Measurements from ENCODE around the gene DIPK1A. TPM values are rescaled to one million over a fixed set of nuclear protein-coding genes. Genes with fewer than 3 reads are reported as not detected.

DIPK1A gene
- total RNA-seq, 3 donors from 2014 or later, result 12.1 to 14.7 (median 14.4) TPM

DNA sequence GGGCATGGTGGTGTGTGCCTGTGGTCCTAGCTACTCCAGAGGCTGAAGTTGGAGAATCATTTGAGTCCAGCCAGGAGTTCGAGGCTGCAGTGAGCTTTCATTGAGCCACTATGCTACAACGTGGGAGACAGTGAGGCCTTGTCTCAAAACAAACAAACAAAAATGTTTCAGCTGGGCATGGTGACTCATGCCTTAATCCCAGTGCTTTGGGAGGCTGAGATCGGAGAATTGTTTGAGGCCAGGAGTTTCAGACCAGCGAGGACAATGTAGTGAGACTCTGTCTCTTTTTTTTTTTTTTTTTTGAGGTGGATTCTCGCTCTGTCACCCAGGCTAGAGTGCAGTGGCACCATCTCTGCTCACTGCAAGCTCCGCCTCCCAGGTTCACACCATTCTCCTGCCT is 134.5 kb downstream of the DIPK1A start:
- no peaks in the 10 kb centered on the region for H3K36me3 ChIP-seq
- DNase-seq (ENCODE audit: low spot score in 2 of 2), result no peak
- H3K4me3 ChIP-seq, result no peak overlapping the region
- no peaks in the 10 kb centered on the region for H3K9me3 ChIP-seq
- H3K27ac ChIP-seq, result no peak overlapping the region
- intact Hi-C loops (cut with DNase I; ENCODE audit: low total_unique reads), result no loop called here
- no peaks in the 10 kb centered on the region for H3K4me1 ChIP-seq
- TF ChIP-seq POLR2AphosphoS5 (IDR thresholded peaks at IDR 0.05), result no peak
- TF ChIP-seq POLR2A (IDR thresholded peaks at IDR 0.05), result no peak
- TF ChIP-seq, protein P1, sequence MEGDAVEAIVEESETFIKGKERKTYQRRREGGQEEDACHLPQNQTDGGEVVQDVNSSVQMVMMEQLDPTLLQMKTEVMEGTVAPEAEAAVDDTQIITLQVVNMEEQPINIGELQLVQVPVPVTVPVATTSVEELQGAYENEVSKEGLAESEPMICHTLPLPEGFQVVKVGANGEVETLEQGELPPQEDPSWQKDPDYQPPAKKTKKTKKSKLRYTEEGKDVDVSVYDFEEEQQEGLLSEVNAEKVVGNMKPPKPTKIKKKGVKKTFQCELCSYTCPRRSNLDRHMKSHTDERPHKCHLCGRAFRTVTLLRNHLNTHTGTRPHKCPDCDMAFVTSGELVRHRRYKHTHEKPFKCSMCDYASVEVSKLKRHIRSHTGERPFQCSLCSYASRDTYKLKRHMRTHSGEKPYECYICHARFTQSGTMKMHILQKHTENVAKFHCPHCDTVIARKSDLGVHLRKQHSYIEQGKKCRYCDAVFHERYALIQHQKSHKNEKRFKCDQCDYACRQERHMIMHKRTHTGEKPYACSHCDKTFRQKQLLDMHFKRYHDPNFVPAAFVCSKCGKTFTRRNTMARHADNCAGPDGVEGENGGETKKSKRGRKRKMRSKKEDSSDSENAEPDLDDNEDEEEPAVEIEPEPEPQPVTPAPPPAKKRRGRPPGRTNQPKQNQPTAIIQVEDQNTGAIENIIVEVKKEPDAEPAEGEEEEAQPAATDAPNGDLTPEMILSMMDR (IDR thresholded peaks at IDR 0.05), result no peak
- no peaks in the 10 kb centered on the region for H3K27me3 ChIP-seq

DNA sequence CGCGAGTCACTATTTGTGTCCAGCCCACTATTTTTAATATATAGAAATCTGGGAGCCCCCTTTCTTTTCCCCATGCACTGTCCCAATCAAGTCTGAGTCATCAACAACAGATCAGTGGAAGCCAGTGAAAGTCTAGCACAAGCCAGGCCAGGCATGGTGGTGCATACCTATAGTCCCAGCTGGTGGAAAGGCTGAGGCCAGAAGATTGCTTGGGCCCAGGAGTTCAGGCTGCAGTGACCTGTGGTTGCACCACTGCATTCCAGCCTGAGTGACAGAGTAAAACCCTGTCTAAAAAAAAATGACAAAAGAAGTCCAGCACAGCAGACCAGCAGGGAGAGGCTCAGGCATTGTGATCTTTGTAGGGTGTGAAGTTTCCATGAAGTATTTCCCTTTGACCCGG is 138.4 kb downstream of the DIPK1A start:
- H3K36me3 ChIP-seq, result no peaks in the 10 kb centered on the region
- TF ChIP-seq POLR2AphosphoS5 (IDR thresholded peaks at IDR 0.05) (no peak), POLR2A (IDR thresholded peaks at IDR 0.05) (no peak)
- TF ChIP-seq, protein P1 (IDR thresholded peaks at IDR 0.05), result no peak
- H3K9me3 ChIP-seq, result no peaks in the 10 kb centered on the region
- no peak for DNase-seq (ENCODE audit: low spot score in 2 of 2)
- no peak overlapping the region for H3K27ac ChIP-seq
- no peaks in the 10 kb centered on the region for H3K27me3 ChIP-seq
- no peaks in the 10 kb centered on the region for H3K4me1 ChIP-seq
- intact Hi-C loops (cut with DNase I; ENCODE audit: low total_unique reads), result no loop called here
- no peak overlapping the region for H3K4me3 ChIP-seq

DNA sequence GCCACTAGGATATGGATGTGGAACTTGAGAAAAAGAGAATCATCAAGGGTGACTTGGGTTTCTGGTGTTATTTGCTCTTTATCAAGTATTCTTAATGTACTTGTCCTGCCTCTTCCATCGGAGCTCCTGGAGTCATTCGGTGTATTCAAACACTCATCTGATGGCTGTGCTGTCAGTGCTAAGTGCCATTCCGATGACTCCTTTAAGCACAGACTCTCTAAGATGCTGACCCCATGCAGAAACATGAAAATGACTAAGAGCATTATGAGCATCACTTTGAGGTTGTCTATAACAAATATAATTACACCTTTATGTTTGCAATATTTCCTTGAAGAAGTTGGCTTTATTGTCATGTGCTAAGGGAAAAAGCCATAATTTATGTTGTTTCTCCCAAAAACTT is 140.7 kb downstream of the DIPK1A start:
- no peaks in the 10 kb centered on the region for H3K9me3 ChIP-seq
- H3K4me1 ChIP-seq, result no peaks in the 10 kb centered on the region
- intact Hi-C loops (cut with DNase I; ENCODE audit: low total_unique reads), result no loop called here
- no peaks in the 10 kb centered on the region for H3K27me3 ChIP-seq
- no peak overlapping the region for H3K4me3 ChIP-seq
- no peak overlapping the region for H3K27ac ChIP-seq
- DNase-seq (ENCODE audit: low spot score in 2 of 2), result no peak
- TF ChIP-seq POLR2AphosphoS5 (IDR thresholded peaks at IDR 0.05), result no peak
- TF ChIP-seq, protein P1 (IDR thresholded peaks at IDR 0.05), result no peak
- TF ChIP-seq POLR2A (IDR thresholded peaks at IDR 0.05), result no peak
- no peaks in the 10 kb centered on the region for H3K36me3 ChIP-seq

- Histone ChIP-seq H3K27me3 (no peaks in the 10 kb centered on the region), H3K9me3 (no peaks in the 10 kb centered on the region), H3K4me3 (no peak overlapping the region), H3K36me3 (no peaks in the 10 kb centered on the region), H3K4me1 (no peaks in the 10 kb centered on the region), H3K27ac (no peak overlapping the region)
- no peak for DNase-seq (ENCODE audit: low spot score in 2 of 2)
- intact Hi-C loops (cut with DNase I; ENCODE audit: low total_unique reads), result no loop called here
- no peak for TF ChIP-seq POLR2A (IDR thresholded peaks at IDR 0.05)
- TF ChIP-seq POLR2AphosphoS5 (IDR thresholded peaks at IDR 0.05), result no peak
- TF ChIP-seq, protein P1 (IDR thresholded peaks at IDR 0.05), result no peak
Measured at GRCh38 chr1:92820024-92820423, 141.2 kb downstream of the DIPK1A start.

GRCh38 chr1:92817986-92818764 is 143.1 kb downstream of the DIPK1A start:
- TF ChIP-seq POLR2A (IDR thresholded peaks at IDR 0.05) (no peak), POLR2AphosphoS5 (IDR thresholded peaks at IDR 0.05) (no peak)
- TF ChIP-seq, protein P1 (IDR thresholded peaks at IDR 0.05), result peak; percentile 49 to 64 (median 58)
- no peak for DNase-seq (ENCODE audit: low spot score in 2 of 2)
- no peaks in the 10 kb centered on the region for H3K27me3 ChIP-seq

More at GRCh38 chr1:92817986-92818764, 143.1 kb downstream of the DIPK1A start:
- intact Hi-C loops (cut with DNase I; ENCODE audit: low total_unique reads), result no loop called here
- Histone ChIP-seq H3K4me3 (no peak overlapping the region), H3K4me1 (no peaks in the 10 kb centered on the region), H3K36me3 (no peaks in the 10 kb centered on the region), H3K9me3 (no peaks in the 10 kb centered on the region), H3K27ac (no peak overlapping the region)

Data from breast epithelium (tissue), 4 donors.